Left lung (tissue), 10 donors: ENCODE data around the gene GALK1. TPM values are rescaled to one million over a fixed set of nuclear protein-coding genes. Genes with fewer than 3 reads are reported as not detected.

Experiments used
- ATAC-seq: fragments of 200-7000 bp; cut with Tn5 transposase; one replicate; pipeline ENCODE4 v1.9.1; 2020; ENCODE audit warnings: moderate library complexity
- DNase-seq, 4 donors: peaks; one replicate each; pipeline ENCODE4 v3.0.0-alpha.2; 2013 to 2020
- H3K27ac ChIP-seq, 2 donors: fragments of 200-600 bp; sonication (generic) in 1 of 2; one replicate each; pipeline versions ENCODE4 v1.5.0 to v1.8.0; 2020 to 2021
- H3K27me3 ChIP-seq, 2 donors: fragments of 200-600 bp; sonication (generic) in 1 of 2; one replicate each; pipeline versions ENCODE4 v1.5.0 to v1.8.0; 2020 to 2021
- H3K36me3 ChIP-seq, 2 donors: fragments of 200-600 bp; sonication (generic) in 1 of 2; one replicate each; pipeline versions ENCODE4 v1.5.0 to v1.8.0; 2020 to 2021
- H3K4me1 ChIP-seq, 2 donors: fragments of 200-600 bp; one replicate each; pipeline ENCODE4 v1.8.0; 2021
- H3K4me3 ChIP-seq, 2 donors: fragments of 200-600 bp; sonication (generic) in 1 of 2; one replicate each; pipeline versions ENCODE4 v1.5.0 to v1.8.0; 2020 to 2021; ENCODE audit warnings: mild to moderate bottlenecking in 1 of 2
- H3K9me3 ChIP-seq, 2 donors: fragments of 200-600 bp; sonication (generic) in 1 of 2; one replicate each; pipeline versions ENCODE4 v1.5.0 to v1.8.0; 2020 to 2021
- CTCF ChIP-seq, 2 donors: fragments of 200-600 bp; sonication (generic) in 1 of 2; IDR thresholded peaks; one replicate each; pipeline versions ENCODE4 v1.5.0 to v1.8.0; 2021; ENCODE audit warnings: antibody characterized with exemption in 2 of 2
- intact Hi-C, 2 donors: fragments of 100-400 bp; cut with DNase I; formaldehyde crosslinking; loops; one replicate each; pipeline versions ENCODE4 v1.11.2 to v1.14.2; 2022
- polyA plus RNA-seq, 6 donors: library from polyadenylated mRNA; unstranded; fragments of 120-200 nt; gene quantifications; one replicate each; pipeline ENCODE4 v1.2.1, GENCODE V29; 2013; ENCODE audit not compliant: insufficient read length in 6 of 6
- total RNA-seq, 2 donors: library from RNA; stranded (reverse); fragmentation: NEBNext Ultra II Directional; extraction: Animal tissue kit (Norgen Biotek cat#: 25700); gene quantifications; one replicate each; pipeline ENCODE4 v1.2.1, GENCODE V29; 2021
- donor health status: DM: no; HTN: yes; CAD: no.
- donor health status: DM: no; HTN: no; CAD: no.

The GALK1 gene
- total and polyA plus RNA-seq, 8 donors, result 10.3 to 39.6 (median 16.4) TPM

GRCh38 chr17:75753514-75754377 lies 11.2 kb downstream of the GALK1 start:
- TF ChIP-seq CTCF (IDR thresholded peaks at IDR 0.05), result peak; percentile 38 to 47

GRCh38 chr17:75752802-75753513 lies 12.0 kb downstream of the GALK1 start:
- no peaks in the 10 kb centered on the region for H3K9me3 ChIP-seq
- peaks cover 0 to 19% of the 10 kb centered on the region in 2 donors for H3K36me3 ChIP-seq
- no peak overlapping the region for H3K27ac ChIP-seq
- H3K4me3 ChIP-seq, result peak overlapping the region; percentile 31 to 42
- DNase-seq (peak in 1 of 4 donors; percentile 57), ATAC-seq (no peak)
- H3K4me1 ChIP-seq, result peaks cover 5 to 41% of the 10 kb centered on the region in 2 donors
- intact Hi-C loops, result no loop called here
- no peaks in the 10 kb centered on the region for H3K27me3 ChIP-seq
- TF ChIP-seq CTCF (IDR thresholded peaks at IDR 0.05), result no peak

More at GRCh38 chr17:75753514-75754377, 11.2 kb downstream of the GALK1 start:
- ATAC-seq, result peak; percentile 78
- H3K27ac ChIP-seq, result no peak overlapping the region
- no peaks in the 10 kb centered on the region for H3K9me3 ChIP-seq
- H3K27me3 ChIP-seq, result no peaks in the 10 kb centered on the region
- peaks cover 0 to 27% of the 10 kb centered on the region in 2 donors for H3K36me3 ChIP-seq
- intact Hi-C loops, result no loop called here
- peak overlapping the region; percentile 31 to 42 for H3K4me3 ChIP-seq
- H3K4me1 ChIP-seq, result peaks cover 5 to 40% of the 10 kb centered on the region in 2 donors
- DNase-seq, result peak; percentile 65 to 94 (median 78)

- Histone ChIP-seq H3K9me3 (no peaks in the 10 kb centered on the region), H3K4me3 (no peak overlapping the region), H3K4me1 (peaks cover 5 to 47% of the 10 kb centered on the region in 2 donors), H3K36me3 (peaks cover 0 to 13% of the 10 kb centered on the region in 2 donors), H3K27ac (no peak overlapping the region), H3K27me3 (no peaks in the 10 kb centered on the region)
- ATAC-seq, result no peak
- no peak for TF ChIP-seq CTCF (IDR thresholded peaks at IDR 0.05)
- intact Hi-C loops, result no loop called here
- no peak for DNase-seq
Observed at GRCh38 chr17:75752405-75752709, 12.6 kb downstream of the GALK1 start.

GRCh38 chr17:75751676-75752404 lies 13.2 kb downstream of the GALK1 start:
- no peak for ATAC-seq
- peaks cover 0 to 9% of the 10 kb centered on the region in 2 donors for H3K36me3 ChIP-seq
- H3K27ac ChIP-seq, result no peak overlapping the region
- H3K4me3 ChIP-seq, result no peak overlapping the region
- no peak for TF ChIP-seq CTCF (IDR thresholded peaks at IDR 0.05)
- intact Hi-C loops, result no loop called here
- H3K4me1 ChIP-seq, result peaks cover 5 to 48% of the 10 kb centered on the region in 2 donors
- no peaks in the 10 kb centered on the region for H3K9me3 ChIP-seq
- H3K27me3 ChIP-seq, result no peaks in the 10 kb centered on the region
- no peak for DNase-seq
